Stimulated activated CD4-positive, alpha-beta T cell treated with anti-CD3 and anti-CD28 coated beads, Interleukin-1b, Interleukin-23, amount 100 ng/mL, for 4 hours (primary cell): ENCODE results near the gene SMOC2.
"Not testable (repeated sequence)": the region's sequence is repeated elsewhere in the genome, so short reads cannot be mapped to it uniquely, and the experiment has no call there.

Experiments
- DNase-seq, 2 donors: peaks; one replicate each; pipeline ENCODE4 v3.0.0-alpha.2; 2020; ENCODE audit warnings: low read depth in 2 of 2

The SMOC2 gene

GRCh38 chr6:168683621-168684020 is 242.6 kb downstream of the SMOC2 start:
- DNase-seq, result no peak

GRCh38 chr6:168684471-168684870 is 243.5 kb downstream of the SMOC2 start:
- no peak for DNase-seq

GRCh38 chr6:168684906-168685305 is 243.9 kb downstream of the SMOC2 start:
- no peak for DNase-seq

GRCh38 chr6:168686029-168686738 is 245.2 kb downstream of the SMOC2 start:
- DNase-seq, result no peak

GRCh38 chr6:168686831-168687730 is 246.1 kb downstream of the SMOC2 start:
- DNase-seq, result no peak

- no peak for DNase-seq
Measured at GRCh38 chr6:168690271-168690670, 249.3 kb downstream of the SMOC2 start.

GRCh38 chr6:168691774-168692173 is 250.8 kb downstream of the SMOC2 start:
- DNase-seq, result no peak

GRCh38 chr6:168692193-168692914 is 251.4 kb downstream of the SMOC2 start:
- DNase-seq, result no peak

GRCh38 chr6:168692915-168693257 is 251.9 kb downstream of the SMOC2 start:
- not testable (repeated sequence) for DNase-seq

- DNase-seq, result not testable (repeated sequence)
Measured at GRCh38 chr6:168694797-168695196, 253.8 kb downstream of the SMOC2 start.

- no peak for DNase-seq
Measured at GRCh38 chr6:168695701-168696100, 254.7 kb downstream of the SMOC2 start.

- DNase-seq, result no peak
Measured at GRCh38 chr6:168698923-168699322, 257.9 kb downstream of the SMOC2 start.

- DNase-seq, result no peak
Measured at GRCh38 chr6:168699631-168700295, 258.8 kb downstream of the SMOC2 start.

GRCh38 chr6:168700880-168701279 is 259.9 kb downstream of the SMOC2 start:
- no peak for DNase-seq

GRCh38 chr6:168703990-168704389 is 263.0 kb downstream of the SMOC2 start:
- no peak for DNase-seq

GRCh38 chr6:168704678-168705077 is 263.7 kb downstream of the SMOC2 start:
- DNase-seq, result no peak

GRCh38 chr6:168705271-168705670 is 264.3 kb downstream of the SMOC2 start:
- not testable (repeated sequence) for DNase-seq

- DNase-seq, result no peak
Measured at GRCh38 chr6:168706471-168707177, 265.6 kb downstream of the SMOC2 start.

- DNase-seq, result no peak
Measured at GRCh38 chr6:168708526-168708925, 267.5 kb downstream of the SMOC2 start.

GRCh38 chr6:168708984-168709383 is 268.0 kb downstream of the SMOC2 start:
- no peak for DNase-seq

GRCh38 chr6:168709390-168709789 is 268.4 kb downstream of the SMOC2 start:
- no peak for DNase-seq
